K562 (cell line): Measurements from ENCODE around the gene DBNL. TPM values are rescaled to one million over a fixed set of nuclear protein-coding genes. Genes with fewer than 3 reads are reported as not detected.
"Not testable (repeated sequence)": the region's sequence is repeated elsewhere in the genome, so short reads cannot be mapped to it uniquely, and the experiment has no call there.

Source experiments
- ATAC-seq: fragments of 200-7000 bp; cut with Tn5 transposase; 3 replicates; pipeline ENCODE4 v1.9.1; 2020; ENCODE audit warnings: moderate library complexity
- BruUV-seq: library from RNA; stranded (reverse); fragments of 400-500 nt; replicated peaks from 2 replicates; lab custom pipeline; 2021; lab: Mats Ljungman, UMichigan
- CTCF ChIA-PET: fragments of 300-600 bp; formaldehyde crosslinking; extraction: SDS; loops from one replicate; lab custom pipeline; 2021; ENCODE audit warnings: low intra/inter-chr PET ratio; lab: Yijun Ruan, JAX
- POLR2A ChIA-PET: fragments of 300-600, 350-650 bp; sonication (Branson Sonifier 250); formaldehyde crosslinking; extraction: SDS; loops from one replicate; lab custom pipeline; 2021; ENCODE audit warnings: antibody characterized with exemption, inconsistent platforms; lab: Yijun Ruan, JAX
- DNase-seq, 4 experiments: peaks; one replicate each; pipeline versions ENCODE4 v3.0.0 to v3.0.0-alpha.2; 2011 to 2018; ENCODE audit warnings: low spot score in 3 of 4, mixed read lengths in 3 of 4; ENCODE audit errors: extremely low read depth in 1 of 4
- FAIRE-seq: peaks from 2 replicates; lab custom pipeline; 2011; peaks lifted over from hg19 to GRCh38; lab: Jason Lieb, UNC
- H2AFZ ChIP-seq: 2 replicates; pipeline ENCODE4 v1.6.0; 2011; ENCODE audit warnings: low read depth, low read length, control low read depth, inconsistent platforms
- H3K27ac ChIP-seq: fragments of 200-600 bp; 3 replicates; pipeline ENCODE4 v1.8.0; 2011; ENCODE audit warnings: low read depth, mild to moderate bottlenecking, control low read depth, inconsistent platforms, low read length, moderate library complexity, mixed read lengths; ENCODE audit errors: extremely low read depth
- H3K27me3 ChIP-seq, 2 experiments: fragments of 300-600 bp in 1 of 2; 2 replicates in 1 of 2; 3 replicates in 1 of 2; pipeline versions ENCODE4 v1.6.0 to v1.8.0; 2011; ENCODE audit warnings: inconsistent platforms in 2 of 2, low read length in 2 of 2, mild to moderate bottlenecking in 1 of 2, mixed read lengths in 1 of 2, moderate library complexity in 1 of 2; ENCODE audit not compliant: control insufficient read depth in 2 of 2, insufficient read depth in 2 of 2
- H3K36me3 ChIP-seq: fragments of 300-600 bp; 3 replicates; pipeline ENCODE4 v1.8.0; 2011; ENCODE audit warnings: mild to moderate bottlenecking, low read length, inconsistent platforms; ENCODE audit not compliant: control insufficient read depth, insufficient read depth
- H3K4me1 ChIP-seq, 2 experiments: fragments of 200-600 bp in 1 of 2; replicated peaks in 1 of 2; 2 replicates in 1 of 2; 3 replicates in 1 of 2; pipeline versions ENCODE4 v1.5.1 to v1.8.0; 2011; ENCODE audit warnings: inconsistent platforms in 2 of 2, low read length in 2 of 2, mild to moderate bottlenecking in 1 of 2, mixed read lengths in 1 of 2, moderate library complexity in 1 of 2; ENCODE audit not compliant: control insufficient read depth in 2 of 2, insufficient read depth in 2 of 2
- H3K4me2 ChIP-seq: 2 replicates; pipeline ENCODE4 v1.6.1; 2011; ENCODE audit warnings: low read length, control low read depth, inconsistent platforms, mixed read lengths; ENCODE audit not compliant: insufficient read depth
- H3K4me3 ChIP-seq: fragments of 200-600 bp; sonication (generic), shearing (Covaris generic); 2 replicates; pipeline ENCODE4 v1.5.1; 2016; ENCODE audit warnings: control low read depth, inconsistent platforms
- H3K79me2 ChIP-seq: fragments of 200-600 bp; 3 replicates; pipeline ENCODE4 v1.8.0; 2011; ENCODE audit warnings: low read length, inconsistent platforms; ENCODE audit not compliant: control insufficient read depth, insufficient read depth
- H3K9ac ChIP-seq, 2 experiments: 2 replicates each; pipeline versions ENCODE4 v1.6.0 to v1.6.1; 2011; ENCODE audit warnings: low read depth in 2 of 2, low read length in 2 of 2, control low read depth in 1 of 2, inconsistent platforms in 1 of 2, mild to moderate bottlenecking in 1 of 2, mixed read lengths in 1 of 2; ENCODE audit not compliant: insufficient read depth in 1 of 2
- H3K9me1 ChIP-seq: one replicate; pipeline ENCODE4 v1.6.0; 2011; ENCODE audit warnings: inconsistent platforms, mild to moderate bottlenecking, low read length, moderate library complexity; ENCODE audit not compliant: control insufficient read depth, insufficient read depth
- H3K9me3 ChIP-seq: replicated peaks from 2 replicates; pipeline ENCODE4 v1.5.1; 2011; ENCODE audit warnings: low read depth, low read length, inconsistent platforms; ENCODE audit not compliant: control insufficient read depth, insufficient read depth
- H4K20me1 ChIP-seq: replicated peaks from 2 replicates; pipeline ENCODE4 v1.6.1; 2011; ENCODE audit warnings: low read length, inconsistent platforms, mixed read lengths; ENCODE audit not compliant: control insufficient read depth, insufficient read depth
- WGBS: fragments of 100-300 bp; shearing (Covaris generic); methylation state at CpG from one replicate; pipeline ENCODE4 v1.1.6; 2016; ENCODE audit warnings: low coverage, mixed read lengths; ENCODE audit not compliant: insufficient coverage; ENCODE audit errors: missing lambda C conversion rate; 5-methylcytosine and 5-hydroxymethylcytosine counted together
- in situ Hi-C: fragments of 300-500 bp; cut with MboI; formaldehyde crosslinking; loops from 4 replicates; pipeline ENCODE4 v1.15.0; 2018; ENCODE audit warnings: inconsistent platforms, mixed read lengths
- intact Hi-C: fragments of 100-400 bp; cut with micrococcal nuclease; formaldehyde crosslinking; loops from 2 replicates; pipeline ENCODE4 v1.14.2; 2022
- polyA plus RNA-seq, 8 experiments: library from polyadenylated mRNA; depleted of rRNA in 4 of 8; stranded (reverse) in 5 of 8; unstranded in 3 of 8; fragments of >200 nt; fragmentation: Nextera tagmentation in 2 of 8; fragmentation: Illumina TruSeq in 1 of 8; extraction: Ambion mirVana in 2 of 8; extraction: Trizol in 1 of 8; gene quantifications; 2 replicates each; pipeline versions ENCODE4 v1.2.1 to v1.2.3, GENCODE V29; 2011 to 2014; ENCODE audit warnings: inconsistent platforms in 1 of 8, missing spikeins in 1 of 8
- total RNA-seq, 7 experiments: library from RNA; depleted of rRNA in 6 of 7; stranded (reverse); fragments of >200 nt in 6 of 7; fragmentation: Illumina TruSeq in 2 of 7; extraction: Trizol in 2 of 7; gene quantifications; 2 replicates each; pipeline versions ENCODE4 v1.2.1 to v1.2.3, GENCODE V29; 2011 to 2021; ENCODE audit warnings: low replicate concordance in 1 of 7
- TF ChIP-seq, protein P1 (sequence below), 3 experiments: fragments of 200-800 bp in 1 of 3; sonication (Bioruptor generic) in 1 of 3; sonication (generic) in 1 of 3; formaldehyde crosslinking in 1 of 3; IDR thresholded peaks; 2 replicates each; pipeline versions ENCODE4 v1.6.1 to v1.8.0; 2016 to 2022; ENCODE audit warnings: mild to moderate bottlenecking in 2 of 3, missing compliant biosample characterization in 2 of 3, missing genetic modification characterization in 2 of 3, missing genetic modification reagents in 1 of 3

DBNL gene
- total and polyA plus RNA-seq, 9 of the 15 experiments (the other 6 are each of a cell fraction or from before 2014, with no cell fraction given), result 1.9 to 65.1 (median 38.9) TPM

DNA sequence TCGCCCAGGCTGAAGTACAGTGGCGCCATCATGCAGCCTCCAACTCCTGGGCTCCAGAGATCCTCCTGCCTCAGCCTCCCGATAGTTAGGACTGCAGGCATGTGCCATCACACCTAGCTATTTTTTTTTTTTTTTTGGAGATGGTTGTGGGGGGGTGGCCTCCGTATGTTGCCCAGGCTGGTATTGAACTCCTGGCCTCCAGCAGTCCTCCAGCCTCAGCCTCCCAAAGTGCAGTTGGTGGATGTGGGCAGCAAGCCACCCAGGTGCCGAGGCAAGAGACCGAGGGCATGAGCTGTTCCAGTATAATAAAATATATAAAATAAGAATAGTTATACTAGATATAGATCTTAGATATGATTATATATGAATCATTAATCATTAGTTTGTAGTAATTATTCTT lies 24.7 kb upstream of the DBNL start:
- POLR2A ChIA-PET, result interaction anchor here (0.6 to 0.7 kb wide), 2 partner anchors 68 to 282 kb away, joined by 3 to 4 read pairs; no protein-coding TSS in a partner anchor
- not testable (repeated sequence) for ATAC-seq, H3K4me1 ChIP-seq
- TF ChIP-seq, protein P1, sequence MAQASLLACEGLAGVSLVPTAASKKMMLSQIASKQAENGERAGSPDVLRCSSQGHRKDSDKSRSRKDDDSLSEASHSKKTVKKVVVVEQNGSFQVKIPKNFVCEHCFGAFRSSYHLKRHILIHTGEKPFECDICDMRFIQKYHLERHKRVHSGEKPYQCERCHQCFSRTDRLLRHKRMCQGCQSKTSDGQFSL (CRISPR knock-in tag; IDR thresholded peaks at IDR 0.05), result not testable (repeated sequence)
- TF ChIP-seq, protein P1 (tag; IDR thresholded peaks at IDR 0.05), result 0 out of 4 replicates have a peak, but pooled peaks of 1 of the 2 experiments have one; percentile 5
- TF ChIP-seq, all 486 proteins: peak for 1; not testable (repeated sequence) for 485
- H3K79me2 ChIP-seq, H3K4me2 ChIP-seq, H3K9me1 ChIP-seq, H3K9me3 ChIP-seq, FAIRE-seq, H3K9ac ChIP-seq, H4K20me1 ChIP-seq, H2AFZ ChIP-seq, H3K27ac ChIP-seq, DNase-seq, in situ Hi-C loops, H3K4me3 ChIP-seq, BruUV-seq, H3K27me3 ChIP-seq, H3K36me3 ChIP-seq: not testable (repeated sequence)
- 81% methylated on average over 3 of the region's 6 CpGs for WGBS
- intact Hi-C loops, result loop anchor here (5.0 kb wide), 1 partner anchor 47 kb away; the partner anchor contains the start of gene PGAM2
- CTCF ChIA-PET, result interaction anchor here (0.7 to 1.1 kb wide), 2 partner anchors 52 to 237 kb away, joined by 3 to 4 read pairs; no protein-coding TSS in a partner anchor

DNA sequence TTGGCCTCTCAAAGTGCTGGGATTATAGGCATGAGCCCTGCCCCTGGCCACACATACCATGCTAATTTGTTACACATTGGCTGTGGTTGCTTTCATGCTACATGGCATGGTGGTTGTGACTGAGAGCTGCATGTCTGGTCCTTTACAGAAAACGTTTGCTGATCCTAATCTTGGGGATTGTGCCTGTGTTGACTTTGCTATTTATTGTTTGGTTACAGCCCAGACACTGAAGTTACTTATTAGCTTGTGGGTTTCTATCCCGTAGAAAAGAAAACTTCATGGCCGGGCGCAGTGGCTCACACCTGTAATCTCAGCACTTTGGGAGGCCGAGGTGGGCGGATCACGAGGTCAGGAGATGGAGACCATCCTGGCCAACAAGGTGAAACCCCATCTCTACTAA lies 22.4 kb upstream of the DBNL start:
- H3K36me3 ChIP-seq, H3K9me3 ChIP-seq, BruUV-seq, H3K9me1 ChIP-seq, H3K4me1 ChIP-seq, H3K4me2 ChIP-seq, H2AFZ ChIP-seq, H3K9ac ChIP-seq, H4K20me1 ChIP-seq, H3K27me3 ChIP-seq, H3K27ac ChIP-seq, DNase-seq, POLR2A ChIA-PET, in situ Hi-C loops, H3K79me2 ChIP-seq, H3K4me3 ChIP-seq, FAIRE-seq, CTCF ChIA-PET, ATAC-seq: not testable (repeated sequence)
- 24% methylated on average over 6 of the region's 7 CpGs for WGBS
- intact Hi-C loops, result loop anchor here (5.0 kb wide), 1 partner anchor 45 kb away; the partner anchor contains the start of gene PGAM2

DNA sequence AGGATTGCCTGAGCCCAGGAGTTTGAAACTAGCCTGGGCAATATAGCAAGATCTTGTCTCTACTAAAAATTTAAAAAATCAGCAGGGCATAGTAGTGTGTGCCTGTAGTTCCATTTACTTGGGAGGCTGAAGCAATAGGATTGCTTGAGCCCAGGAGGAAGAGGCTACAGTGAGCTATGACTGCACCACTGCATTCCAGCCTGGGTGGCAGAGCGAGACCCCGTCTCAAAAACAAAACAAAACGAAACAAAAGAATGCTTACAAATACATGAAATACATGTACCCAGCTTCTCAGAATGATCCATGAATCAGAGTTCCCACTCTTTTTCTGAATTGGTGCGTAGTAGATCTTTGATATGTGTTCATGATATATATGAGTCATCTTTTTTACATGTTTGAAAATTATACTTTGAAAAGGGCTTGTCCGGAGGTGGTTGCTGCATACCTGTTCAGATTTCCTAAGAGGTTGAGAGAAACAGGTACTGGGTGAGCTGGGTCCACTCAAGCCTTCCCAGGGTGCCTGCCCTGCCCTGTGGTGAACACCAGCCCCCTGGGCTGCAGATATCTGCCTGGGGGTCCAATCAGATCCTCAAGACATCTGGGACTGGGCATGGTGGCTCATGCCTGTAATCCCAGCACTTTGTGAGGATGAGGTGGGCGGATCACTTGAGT lies 21.6 kb upstream of the DBNL start:
- H3K9me3 ChIP-seq, H3K9ac ChIP-seq, H3K4me1 ChIP-seq, H2AFZ ChIP-seq, H3K9me1 ChIP-seq, H3K4me2 ChIP-seq, H3K4me3 ChIP-seq, in situ Hi-C loops, POLR2A ChIA-PET, CTCF ChIA-PET, FAIRE-seq, H3K27ac ChIP-seq, H4K20me1 ChIP-seq, H3K27me3 ChIP-seq, DNase-seq, BruUV-seq, H3K36me3 ChIP-seq, H3K79me2 ChIP-seq, ATAC-seq: not testable (repeated sequence)
- 5% methylated on average over 5 of the region's 6 CpGs for WGBS
- intact Hi-C loops, result loop anchor here (5.0 kb wide), 1 partner anchor 44 kb away; the partner anchor contains the start of gene PGAM2
